HG03139 (cell line): ENCODE measurements around the gene SKIDA1.

ENCODE experiments used
- ATAC-seq: cut with Tn5 transposase; IDR thresholded peaks from one replicate; pipeline ENCODE4 v1.9.1; 2021; ENCODE audit not compliant: unreplicated experiment

SKIDA1 gene

GRCh38 chr10:21517134-21518031 is 8.1 kb downstream of the SKIDA1 start:
- ATAC-seq: peak; percentile 44

- peak; percentile 42 for ATAC-seq
Observed at GRCh38 chr10:21516242-21517131, 9.0 kb downstream of the SKIDA1 start.

GRCh38 chr10:21515361-21516241 is 9.9 kb downstream of the SKIDA1 start:
- ATAC-seq: no peak

- no peak for ATAC-seq
Observed at GRCh38 chr10:21514818-21515351, 10.6 kb downstream of the SKIDA1 start.

GRCh38 chr10:21514129-21514817 is 11.2 kb downstream of the SKIDA1 start:
- no peak for ATAC-seq

DNA sequence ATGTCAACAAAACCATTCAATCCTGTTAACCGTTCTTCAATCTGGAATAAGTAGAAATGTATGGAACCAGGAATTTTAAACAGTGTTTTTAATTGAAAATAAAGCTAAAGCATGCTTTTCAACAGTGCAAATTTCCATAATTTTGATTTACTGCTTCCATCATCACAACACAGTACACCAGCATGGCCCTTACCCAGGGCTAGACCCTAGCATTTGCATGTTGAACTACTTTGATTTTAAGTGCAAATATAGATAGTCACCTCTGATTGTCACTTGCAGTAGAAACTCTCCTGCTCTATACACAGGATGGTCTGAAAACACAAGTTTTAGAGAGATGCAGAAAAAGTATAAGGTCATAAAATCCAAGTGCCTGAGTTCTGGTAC is 12.1 kb downstream of the SKIDA1 start:
- no peak for ATAC-seq

DNA sequence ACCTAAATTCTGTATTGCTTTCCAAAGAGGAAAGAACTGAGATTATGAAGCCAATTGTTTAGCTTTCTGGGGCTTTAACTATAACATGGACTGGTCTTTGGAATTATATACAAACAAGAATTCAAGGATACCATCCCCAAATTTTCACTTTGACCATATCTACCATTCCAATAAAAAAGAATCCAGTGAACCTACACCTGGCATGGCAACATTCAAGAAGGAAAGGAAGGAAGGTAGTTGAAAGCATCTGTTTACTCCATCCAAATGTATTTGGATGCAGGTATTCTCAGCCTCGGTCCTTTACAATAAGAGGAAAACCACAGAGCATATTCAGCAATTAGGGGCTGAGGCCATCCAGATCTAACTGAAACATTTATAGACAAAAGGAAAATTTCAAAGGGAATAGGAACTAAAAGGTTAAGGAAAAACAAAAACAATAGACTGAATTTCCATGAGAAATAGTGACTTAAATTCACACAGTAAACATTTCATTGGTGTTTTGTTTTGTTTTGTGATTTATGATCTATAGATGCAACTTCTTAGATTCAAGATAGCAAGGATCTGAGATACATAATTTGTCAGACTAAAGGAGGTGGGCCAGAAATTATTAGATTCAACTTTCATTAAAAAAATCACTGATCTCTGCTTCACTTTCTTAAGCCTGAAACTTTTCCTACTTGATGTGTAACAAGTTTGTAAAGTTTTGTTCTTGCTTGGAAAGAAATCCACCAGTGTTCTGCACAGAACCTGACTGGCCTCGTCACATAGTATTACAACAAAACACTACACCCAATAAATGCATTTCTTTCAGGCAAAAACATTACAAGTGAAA is 12.7 kb downstream of the SKIDA1 start:
- ATAC-seq: no peak

GRCh38 chr10:21511946-21512572 is 13.4 kb downstream of the SKIDA1 start:
- no peak for ATAC-seq

DNA sequence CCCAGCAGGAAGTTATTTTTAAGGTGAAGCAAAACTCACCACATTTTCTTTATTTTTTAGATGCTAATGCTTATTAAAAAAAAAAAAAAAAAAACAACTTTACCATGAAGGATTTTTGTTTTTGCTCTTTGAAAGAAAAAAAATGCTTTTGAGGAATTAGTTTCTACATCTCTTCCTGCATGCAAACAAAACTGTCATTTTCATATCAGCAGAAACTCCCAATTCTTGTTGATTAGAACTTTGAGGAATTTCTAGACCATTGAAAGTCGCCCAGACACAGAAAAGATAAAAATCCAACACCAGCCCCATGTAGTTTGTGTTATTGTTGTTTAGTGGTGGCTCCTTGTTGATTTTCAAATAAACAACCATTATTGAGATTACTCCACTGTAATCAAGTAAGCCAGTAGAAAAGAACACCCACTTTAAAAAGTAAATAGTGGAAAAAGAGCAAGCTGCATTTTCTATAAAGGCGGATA is 14.3 kb downstream of the SKIDA1 start:
- ATAC-seq: no peak

DNA sequence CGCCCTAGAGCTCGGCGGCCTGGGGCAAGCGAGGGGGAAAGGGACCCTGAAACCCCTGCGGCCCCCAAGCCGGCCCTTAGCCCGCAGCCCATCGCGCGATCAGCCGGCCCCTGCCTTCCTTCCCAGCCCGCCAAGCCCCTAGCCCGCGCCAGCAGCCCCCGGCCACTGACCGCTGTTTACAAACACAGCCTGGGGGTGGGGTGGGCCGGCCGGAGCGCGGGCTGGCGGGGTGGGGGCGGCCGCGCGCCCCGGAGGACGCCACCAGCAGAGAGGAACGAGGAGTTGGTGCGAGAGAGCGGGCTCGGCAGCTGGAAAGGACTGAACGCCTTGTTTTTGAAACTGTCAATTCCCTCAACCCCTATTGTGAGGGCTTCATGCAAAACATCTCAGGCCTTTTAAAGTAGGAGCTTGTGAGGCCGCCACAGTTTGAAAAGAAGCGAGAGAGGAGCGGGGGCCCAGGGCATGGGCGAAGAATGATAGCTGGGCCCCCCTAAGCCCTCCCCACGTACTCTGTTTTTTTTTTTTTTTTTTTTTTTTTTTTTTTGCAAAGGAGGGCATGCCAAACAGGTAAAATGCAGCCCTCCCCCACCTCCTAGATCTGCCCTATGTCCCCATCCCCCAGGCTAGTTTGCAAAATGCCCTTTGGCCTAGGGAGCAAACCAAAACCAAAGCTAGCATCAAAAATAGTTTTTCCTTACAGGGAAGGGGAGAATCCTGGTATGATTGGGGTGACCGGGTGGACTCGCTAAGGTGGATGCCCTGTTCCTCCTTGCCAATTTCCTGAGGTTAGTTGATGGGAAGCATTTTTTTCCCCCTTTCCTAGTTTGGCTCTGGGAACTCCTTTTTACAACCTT is 15.0 kb downstream of the SKIDA1 start:
- no peak for ATAC-seq

GRCh38 chr10:21509341-21510240 is 15.9 kb downstream of the SKIDA1 start:
- ATAC-seq: no peak

GRCh38 chr10:21508706-21509331 is 16.7 kb downstream of the SKIDA1 start:
- no peak for ATAC-seq

DNA sequence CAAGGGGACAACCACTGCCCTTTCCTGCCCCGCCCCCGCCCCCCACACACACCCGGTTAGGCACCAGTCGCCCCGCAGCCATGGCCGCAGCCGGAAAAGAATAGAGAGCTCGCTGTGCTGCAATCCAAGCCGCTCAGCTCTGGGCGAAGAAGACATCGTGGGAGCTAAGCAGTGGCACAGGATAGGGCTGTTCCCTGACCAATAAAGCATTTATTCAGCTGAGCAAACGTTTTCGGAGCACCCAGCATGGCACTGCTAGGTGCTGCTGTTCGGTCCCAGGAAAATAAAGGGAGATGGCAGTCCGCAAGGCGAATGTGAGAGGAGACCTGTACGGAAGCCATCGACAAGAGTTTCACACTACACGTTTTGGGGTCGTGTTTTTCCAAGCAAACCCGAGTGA is 18.3 kb downstream of the SKIDA1 start:
- no peak for ATAC-seq

GRCh38 chr10:21506351-21506750 is 19.1 kb downstream of the SKIDA1 start:
- no peak for ATAC-seq

- no peak for ATAC-seq
Observed at GRCh38 chr10:21505711-21506278, 19.7 kb downstream of the SKIDA1 start.

DNA sequence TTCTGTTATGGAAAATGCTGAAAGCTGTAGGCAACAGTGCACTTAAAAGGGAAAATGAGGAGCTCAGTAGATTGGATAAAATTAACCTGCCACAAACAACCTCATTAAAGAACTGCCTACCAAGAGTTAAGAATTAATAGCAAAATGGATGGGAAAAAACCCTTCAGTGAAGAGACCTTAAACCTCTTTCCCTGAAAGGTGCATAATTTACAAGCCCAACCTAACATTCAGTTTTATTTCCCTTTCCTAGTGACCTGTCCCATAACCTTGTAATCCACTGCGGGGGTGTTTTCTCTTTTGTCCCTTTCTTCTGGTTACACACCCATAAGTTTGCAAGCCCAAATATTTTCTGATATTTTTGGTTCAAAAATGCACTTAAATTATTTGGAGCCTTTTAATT is 21.9 kb downstream of the SKIDA1 start:
- no peak for ATAC-seq
